NCI-H1417 (cell line): Measurements from ENCODE around the gene FAAP20.

Experiments used
- DNase-seq, 3 experiments: peaks; one replicate each; lab custom pipeline; 2025; lab: John Stamatoyannopoulos, UW

FAAP20 gene

GRCh38 chr1:2230781-2231531 lies 36.4 kb upstream of the FAAP20 start:
- DNase-seq, result peak in 1 of 3 experiments; percentile 28

- DNase-seq, result peak in 1 of 3 experiments; percentile 33
These were observed 35.5 kb upstream of the FAAP20 start for GRCh38 chr1:2229911-2230731.

- DNase-seq, result peak; percentile 71 to 78 (median 77)
These were observed 34.7 kb upstream of the FAAP20 start for GRCh38 chr1:2229037-2229864.

GRCh38 chr1:2228694-2229036 lies 34.1 kb upstream of the FAAP20 start:
- peak in 2 of 3 experiments; percentile 48 to 71 for DNase-seq

GRCh38 chr1:2228157-2228594 lies 33.6 kb upstream of the FAAP20 start, which contains the start of gene SKI:
SKI (plus strand) TSS chr1:2228319; CDS start chr1:2228767, 448 bp downstream.
- no peak for DNase-seq

DNA sequence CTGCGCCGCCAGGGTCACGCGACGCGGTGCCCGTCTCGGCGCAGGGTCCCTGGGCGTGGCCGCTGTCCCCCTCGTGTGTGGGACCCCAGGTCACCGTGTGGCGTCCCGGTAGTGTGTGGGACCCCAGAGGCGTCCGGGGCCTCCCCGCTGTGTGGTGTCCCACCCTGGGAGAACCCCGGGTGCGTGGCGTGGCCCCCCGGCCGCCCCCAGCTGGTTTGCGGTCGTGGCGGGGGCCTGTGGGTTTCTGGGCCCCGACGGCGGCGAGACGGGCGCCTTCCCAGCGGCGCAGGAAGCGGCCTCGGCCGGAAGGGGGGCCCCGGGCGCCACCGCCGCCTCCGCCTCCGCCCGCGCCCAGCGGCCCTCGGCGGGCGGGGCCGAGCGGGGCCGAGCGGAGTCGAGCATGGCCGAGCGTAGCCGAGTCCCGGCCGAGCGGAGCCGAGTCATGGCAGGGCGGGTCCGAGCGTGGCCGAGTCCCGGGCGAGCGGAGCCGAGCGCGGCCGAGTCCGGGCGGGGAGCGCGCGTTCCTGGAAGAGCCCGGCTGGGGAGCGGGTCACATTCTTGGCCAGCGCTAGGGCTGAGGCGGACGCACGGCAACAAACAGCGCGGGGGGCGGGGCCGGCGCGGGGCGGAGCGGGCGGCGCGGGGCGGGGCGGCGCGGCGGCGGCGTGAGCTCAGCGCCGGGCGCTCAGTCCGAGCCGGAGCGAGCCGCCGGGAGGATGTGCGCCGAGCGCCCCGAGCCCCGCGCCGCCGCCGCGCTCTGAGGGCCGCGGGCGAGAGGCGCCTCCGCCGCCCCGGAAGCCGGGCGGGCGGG lies 33.0 kb upstream of the FAAP20 start:
- peak; percentile 91 to 99 (median 97) for DNase-seq

GRCh38 chr1:2226525-2227345 lies 32.2 kb upstream of the FAAP20 start:
- DNase-seq, result no peak

DNA sequence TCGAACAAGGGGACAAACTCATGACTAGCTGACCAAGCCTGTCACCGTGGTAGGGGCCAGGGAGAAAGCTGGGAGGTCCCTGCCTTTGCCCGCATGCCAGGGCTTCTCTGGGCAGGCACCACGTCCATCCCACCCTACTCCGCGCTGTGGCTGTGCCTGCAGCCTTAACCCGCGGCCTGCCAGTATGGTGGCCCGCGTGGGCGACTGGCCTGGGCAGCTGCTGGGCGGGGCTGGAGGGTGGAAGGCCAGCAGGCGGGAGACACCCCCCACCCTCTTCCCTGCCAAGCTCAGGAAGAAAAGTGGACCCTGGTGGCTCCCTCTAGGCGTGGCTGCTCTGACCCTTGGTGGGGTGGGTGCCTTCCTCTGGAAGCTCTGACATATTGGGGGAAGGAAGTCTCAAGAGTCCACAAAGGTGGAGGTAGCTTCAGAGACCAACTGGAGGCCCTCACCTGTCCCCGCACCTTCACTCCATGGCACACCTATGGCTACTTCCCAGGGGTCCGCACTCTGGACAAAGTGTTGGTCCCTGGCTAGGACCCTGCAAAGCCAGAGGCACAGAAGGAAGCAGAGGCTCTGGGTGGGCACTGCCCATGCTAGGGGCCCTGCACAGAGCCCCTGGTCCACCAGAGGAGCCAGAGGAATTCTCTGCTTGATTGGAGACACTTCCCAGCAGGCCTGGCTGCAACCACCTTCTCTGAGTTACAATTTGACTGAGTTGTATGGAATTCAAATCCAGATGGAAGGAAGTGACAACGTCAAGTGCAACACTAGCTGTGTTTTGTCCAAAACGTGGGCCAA lies 30.3 kb upstream of the FAAP20 start:
- DNase-seq, result no peak

- no peak for DNase-seq
These were observed 29.6 kb upstream of the FAAP20 start for GRCh38 chr1:2224170-2224584.

DNA sequence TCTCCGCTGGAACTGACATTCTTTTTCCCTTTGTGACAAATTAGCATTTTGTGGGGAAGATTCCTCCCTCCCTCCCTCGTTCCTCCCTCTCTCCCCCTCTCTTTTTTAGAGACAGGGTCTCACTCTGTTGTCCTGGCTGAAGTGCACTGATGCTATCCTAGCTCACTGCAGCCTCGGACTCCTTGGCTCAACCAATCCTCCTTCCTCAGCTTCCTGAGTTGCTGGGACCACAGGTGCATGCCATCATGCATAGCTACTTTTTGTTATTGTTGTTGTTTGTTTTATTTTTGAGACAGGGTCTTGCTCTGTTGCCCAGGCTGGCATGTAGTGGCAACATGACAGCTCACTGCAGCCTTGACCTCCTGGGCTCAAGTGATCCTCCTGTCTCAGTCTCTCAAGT lies 26.7 kb upstream of the FAAP20 start:
- no peak for DNase-seq

- DNase-seq, result no peak
These were observed 22.1 kb upstream of the FAAP20 start for GRCh38 chr1:2216767-2217058.

GRCh38 chr1:2215909-2216766 lies 21.6 kb upstream of the FAAP20 start:
- DNase-seq, result no peak

GRCh38 chr1:2215329-2215728 lies 20.8 kb upstream of the FAAP20 start:
- no peak for DNase-seq

- DNase-seq, result no peak
These were observed 20.1 kb upstream of the FAAP20 start for GRCh38 chr1:2214541-2215241.

GRCh38 chr1:2213576-2214505 lies 19.3 kb upstream of the FAAP20 start:
- no peak for DNase-seq

DNA sequence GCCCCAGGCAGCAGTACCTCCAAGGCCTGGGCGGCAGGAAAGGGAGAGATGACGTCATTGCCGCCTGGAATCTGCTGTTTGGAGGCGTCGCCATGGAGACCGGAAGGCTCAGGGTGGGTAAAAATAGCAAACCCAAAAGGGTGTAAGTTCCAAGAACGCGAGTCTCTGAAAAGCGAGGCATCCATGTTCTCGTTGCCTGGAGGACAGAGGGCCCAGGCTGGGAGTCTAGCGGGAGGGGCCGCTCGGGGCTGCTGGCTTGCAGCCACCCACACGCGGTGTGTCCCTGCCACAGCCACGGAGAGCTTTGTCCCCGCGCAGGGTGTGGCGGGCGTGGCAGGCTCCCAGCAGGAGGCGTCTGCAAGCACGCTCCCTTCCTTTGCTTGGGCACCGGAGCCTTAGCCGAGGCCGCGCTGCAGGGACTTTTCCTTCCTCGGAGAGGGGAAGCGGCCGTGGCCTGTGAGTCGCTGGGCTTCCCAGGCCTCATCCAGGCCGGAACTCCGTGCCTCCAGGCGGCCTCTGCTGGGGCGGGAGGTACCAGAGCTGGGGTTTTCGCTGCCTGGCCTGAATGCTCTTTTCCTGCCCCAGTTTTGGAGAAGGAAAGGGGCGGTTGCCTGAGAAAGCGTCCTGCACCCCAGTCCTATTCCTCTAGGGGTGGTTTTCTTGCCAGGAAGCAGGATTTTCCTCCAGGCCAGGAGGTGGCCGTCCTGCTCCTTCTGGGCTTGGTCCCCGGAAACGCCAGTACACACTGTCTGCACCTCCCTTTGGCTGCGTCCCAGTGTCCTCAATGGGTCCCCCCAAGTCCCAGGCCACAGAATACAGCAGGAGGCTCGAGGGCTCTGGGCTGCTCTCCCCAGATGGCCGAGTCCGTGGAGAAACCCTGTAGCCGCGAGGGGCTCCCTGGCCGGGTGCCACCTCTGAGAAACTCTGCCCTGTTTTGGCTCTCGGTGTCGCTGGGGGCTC lies 18.2 kb upstream of the FAAP20 start:
- DNase-seq, result peak; percentile 33 to 68 (median 55)
